Right kidney (tissue), 9 donors: Measurements from ENCODE around the gene AKAP10.
"Not testable (repeated sequence)": the region's sequence is repeated elsewhere in the genome, so short reads cannot be mapped to it uniquely, and the experiment has no call there.

Experiments
- DNase-seq: peaks from one replicate; pipeline ENCODE4 v3.0.0-alpha.2; 2016
- long read RNA-seq, 8 donors: transcript quantifications; one replicate each; lab custom pipeline, GENCODE V29; 2026

Gene AKAP10, protein sequence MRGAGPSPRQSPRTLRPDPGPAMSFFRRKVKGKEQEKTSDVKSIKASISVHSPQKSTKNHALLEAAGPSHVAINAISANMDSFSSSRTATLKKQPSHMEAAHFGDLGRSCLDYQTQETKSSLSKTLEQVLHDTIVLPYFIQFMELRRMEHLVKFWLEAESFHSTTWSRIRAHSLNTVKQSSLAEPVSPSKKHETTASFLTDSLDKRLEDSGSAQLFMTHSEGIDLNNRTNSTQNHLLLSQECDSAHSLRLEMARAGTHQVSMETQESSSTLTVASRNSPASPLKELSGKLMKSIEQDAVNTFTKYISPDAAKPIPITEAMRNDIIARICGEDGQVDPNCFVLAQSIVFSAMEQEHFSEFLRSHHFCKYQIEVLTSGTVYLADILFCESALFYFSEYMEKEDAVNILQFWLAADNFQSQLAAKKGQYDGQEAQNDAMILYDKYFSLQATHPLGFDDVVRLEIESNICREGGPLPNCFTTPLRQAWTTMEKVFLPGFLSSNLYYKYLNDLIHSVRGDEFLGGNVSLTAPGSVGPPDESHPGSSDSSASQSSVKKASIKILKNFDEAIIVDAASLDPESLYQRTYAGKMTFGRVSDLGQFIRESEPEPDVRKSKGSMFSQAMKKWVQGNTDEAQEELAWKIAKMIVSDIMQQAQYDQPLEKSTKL
- long read RNA-seq, donor 1, full-length matches to known transcripts, result 3 of 3 reads
- long read RNA-seq, donor 1, partial matches to known transcripts, result 0 of 3 reads
- long read RNA-seq, donor 1, other reads (novel, unspliced or antisense), result 0 of 3 reads
- long read RNA-seq, donor 2, result 0 reads
- long read RNA-seq, donor 3, full-length matches to known transcripts, result 1 of 1 reads
- long read RNA-seq, donor 3, partial matches to known transcripts, result 0 of 1 reads
- long read RNA-seq, donor 3, other reads (novel, unspliced or antisense), result 0 of 1 reads
- long read RNA-seq, donor 4, full-length matches to known transcripts, result 2 of 2 reads
- long read RNA-seq, donor 4, partial matches to known transcripts, result 0 of 2 reads
- long read RNA-seq, donor 4, other reads (novel, unspliced or antisense), result 0 of 2 reads
- long read RNA-seq, donor 5, full-length matches to known transcripts, result 2 of 2 reads
- long read RNA-seq, donor 5, partial matches to known transcripts, result 0 of 2 reads
- long read RNA-seq, donor 5, other reads (novel, unspliced or antisense), result 0 of 2 reads
- long read RNA-seq, donor 6, full-length matches to known transcripts, result 2 of 2 reads
- long read RNA-seq, donor 6, partial matches to known transcripts, result 0 of 2 reads
- long read RNA-seq, donor 6, other reads (novel, unspliced or antisense), result 0 of 2 reads
- long read RNA-seq, donor 7, result 0 reads
- long read RNA-seq, donor 8, full-length matches to known transcripts, result 2 of 2 reads
- long read RNA-seq, donor 8, partial matches to known transcripts, result 0 of 2 reads
- long read RNA-seq, donor 8, other reads (novel, unspliced or antisense), result 0 of 2 reads

DNA sequence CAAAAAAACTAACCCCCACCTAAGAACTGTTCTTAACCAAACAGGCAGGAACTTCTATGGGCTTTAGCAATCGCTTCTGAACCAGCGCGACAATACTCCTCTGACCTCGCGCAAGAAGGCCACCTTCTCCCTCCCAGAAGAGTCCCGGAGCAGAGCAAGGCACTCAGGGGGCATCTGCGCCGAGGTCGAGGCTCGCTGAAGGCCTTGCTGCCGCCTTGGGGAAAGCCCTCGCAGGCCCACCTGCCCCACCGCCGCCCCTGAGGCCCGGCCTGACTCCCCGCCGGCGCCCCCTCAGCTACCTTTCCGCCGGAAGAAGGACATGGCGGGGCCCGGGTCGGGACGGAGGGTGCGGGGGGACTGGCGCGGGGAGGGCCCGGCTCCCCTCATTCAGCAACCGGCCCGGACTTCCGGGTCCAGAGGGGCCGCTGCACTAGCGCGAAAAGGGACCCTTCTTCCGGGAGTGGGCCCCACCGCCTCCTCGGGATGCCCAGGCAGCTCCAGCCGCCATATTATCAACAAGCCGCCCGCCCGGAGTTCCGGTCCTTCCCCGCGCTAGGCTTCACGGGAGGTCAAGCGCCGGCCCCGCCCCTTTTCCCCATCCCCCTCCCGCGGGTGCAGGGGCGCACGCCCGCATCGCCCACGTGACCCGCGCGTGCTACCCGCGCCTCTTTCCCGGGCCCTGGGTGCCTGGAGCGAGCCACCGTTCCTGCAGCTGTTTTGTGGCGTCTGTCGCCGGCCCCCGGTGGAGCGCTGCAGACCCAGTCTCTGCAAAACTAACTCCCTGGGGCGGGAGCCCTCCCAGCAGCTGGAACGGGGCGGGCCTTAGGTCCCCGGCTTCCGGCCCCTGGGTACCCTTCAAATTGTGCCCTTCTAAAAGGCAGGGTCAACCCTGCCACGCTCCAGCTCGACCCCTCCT lies at the start of gene AKAP10:
Gene AKAP10, minus strand, starts transcription at position 536 of the 916 bp plus-strand sequence. Its CDS starts 149 bp downstream, at position 387.
- DNase-seq, result peak; percentile 94

DNA sequence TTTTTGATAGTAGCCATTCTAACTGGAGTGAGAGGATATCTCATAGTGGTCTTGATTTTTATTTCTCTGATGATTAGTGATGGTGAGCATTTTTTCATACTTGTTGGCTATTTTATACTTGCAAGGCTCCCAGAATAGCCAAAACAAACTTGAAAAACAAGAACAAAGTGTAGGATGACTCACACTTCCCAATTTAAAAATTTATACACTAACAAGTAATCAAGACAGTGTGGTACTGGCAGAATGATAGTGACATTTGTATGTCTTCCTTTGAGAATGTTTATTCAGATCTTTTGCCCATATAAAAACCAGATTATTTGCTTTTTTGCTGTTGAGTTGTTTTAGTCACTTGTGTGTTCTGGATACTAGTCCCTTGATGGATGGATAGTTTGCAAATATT lies 49.3 kb upstream of the AKAP10 start:
- no peak for DNase-seq

- DNase-seq, result no peak
Observed at GRCh38 chr17:20022701-20023100, 45.1 kb upstream of the AKAP10 start.

DNA sequence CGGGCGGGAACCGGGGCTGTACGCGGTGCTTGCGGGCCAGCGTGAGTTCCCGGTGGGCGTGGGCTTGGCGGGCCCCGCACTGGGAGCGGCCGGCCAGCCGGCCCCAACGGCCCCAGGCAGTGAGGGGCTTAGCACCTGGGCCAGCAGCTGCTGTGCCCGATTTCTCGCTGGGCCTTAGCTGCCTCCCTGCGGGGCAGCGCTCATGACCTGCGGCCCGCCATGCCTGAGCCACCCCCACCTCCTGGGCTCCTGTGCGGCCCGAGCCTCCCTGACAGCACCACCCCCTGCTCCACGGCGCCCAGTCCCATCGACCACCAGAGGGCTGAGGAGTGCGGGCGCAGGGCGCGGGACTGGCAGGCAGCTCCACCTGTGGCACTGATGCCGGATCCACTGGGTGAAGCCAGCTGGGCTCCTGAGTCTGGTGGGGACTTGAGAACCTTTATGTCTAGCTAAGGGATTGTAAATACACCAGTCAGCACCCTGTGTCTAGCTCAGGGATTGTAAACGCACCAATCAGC lies 38.9 kb upstream of the AKAP10 start:
- DNase-seq, result not testable (repeated sequence)

DNA sequence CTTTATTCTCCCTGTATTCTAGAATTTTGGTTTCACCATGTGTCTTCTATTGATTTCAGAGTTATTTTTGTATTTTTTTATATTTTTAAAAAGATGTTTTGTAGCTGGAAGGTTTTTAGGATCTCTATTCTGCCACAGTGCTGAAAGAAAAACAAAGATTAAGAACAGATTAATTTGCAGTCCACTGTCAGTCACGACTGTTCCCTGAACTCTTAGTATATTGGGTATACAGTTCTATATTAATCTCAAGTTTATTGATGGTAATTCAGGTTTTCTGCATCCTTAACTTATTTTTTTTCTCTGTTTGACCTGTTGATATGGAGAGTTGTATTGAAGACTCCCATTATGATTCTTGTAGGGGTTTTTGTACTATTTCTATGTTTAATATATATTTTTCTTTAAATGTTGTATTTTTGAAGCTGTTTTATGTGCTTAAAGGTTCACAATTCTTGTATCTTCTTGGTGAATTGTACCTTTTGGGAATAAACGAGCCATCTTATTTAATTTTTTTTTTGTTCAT lies 34.4 kb upstream of the AKAP10 start:
- DNase-seq, result no peak

- no peak for DNase-seq
Observed at GRCh38 chr17:20010936-20011335, 33.3 kb upstream of the AKAP10 start.

- DNase-seq, result peak; percentile 36
Observed at GRCh38 chr17:20010099-20010863, 32.7 kb upstream of the AKAP10 start.

DNA sequence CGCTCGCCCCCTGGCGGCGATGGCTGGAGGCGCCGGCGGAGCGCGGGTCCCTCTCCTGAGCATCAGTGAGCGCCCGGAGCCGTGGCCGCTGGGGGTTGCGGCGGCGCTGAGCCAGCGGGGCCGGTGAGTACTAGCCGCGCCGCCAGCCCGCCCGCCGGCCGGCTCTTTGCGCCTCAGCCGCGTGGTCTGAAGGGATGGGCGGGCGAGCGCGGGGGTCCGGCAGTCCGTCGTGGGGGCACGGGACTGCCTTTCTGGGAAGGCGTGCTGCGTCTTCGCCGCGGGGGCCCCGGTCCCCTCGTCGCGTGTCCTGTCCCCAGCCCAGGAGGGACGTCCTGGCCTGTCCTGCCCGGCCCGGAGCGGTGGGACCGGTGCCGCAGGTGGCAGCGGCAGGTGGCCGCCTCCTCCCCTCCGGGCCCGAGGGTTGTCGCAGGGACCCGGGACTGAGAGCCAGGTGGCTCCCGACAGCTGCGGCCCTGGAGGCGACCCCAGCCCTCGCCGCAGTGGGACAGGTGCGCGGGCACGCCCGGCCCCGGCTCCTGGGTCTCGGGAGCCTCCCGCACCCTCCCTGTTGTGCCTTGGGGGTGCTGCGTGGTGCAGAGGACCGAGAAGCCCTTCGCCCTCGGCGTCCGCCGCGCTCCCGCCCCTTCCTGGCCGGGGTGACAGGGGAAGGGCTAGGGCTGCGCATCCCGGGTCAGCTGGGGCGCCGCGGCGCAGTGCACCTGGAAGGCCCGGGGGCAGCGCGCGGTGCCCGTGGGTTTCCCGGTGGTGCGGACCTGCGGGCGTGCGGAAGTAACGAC lies 31.9 kb upstream of the AKAP10 start, which contains the start of gene SPECC1:
Gene SPECC1, plus strand, starts transcription at position 58 of the 797 bp plus-strand sequence. CDS start 87,293 bp downstream, outside the sequence.
- peak; percentile 90 for DNase-seq

DNA sequence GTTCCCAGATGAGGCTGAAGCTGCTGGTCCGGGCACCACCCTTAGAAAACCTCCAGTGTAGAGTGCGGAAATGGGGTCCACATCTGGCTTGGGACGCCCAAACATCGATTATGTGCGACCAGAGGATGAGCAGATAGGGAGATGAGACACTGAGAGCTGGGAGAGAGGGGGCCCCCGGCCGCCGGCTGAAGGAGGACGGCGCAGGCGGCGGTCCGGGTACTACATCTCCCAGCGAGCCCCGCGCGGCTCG lies 31.3 kb upstream of the AKAP10 start:
- no peak for DNase-seq

GRCh38 chr17:20008242-20009051 lies 30.8 kb upstream of the AKAP10 start:
- no peak for DNase-seq

GRCh38 chr17:19996502-19996901 lies 18.9 kb upstream of the AKAP10 start:
- DNase-seq, result no peak

GRCh38 chr17:19996086-19996485 lies 18.5 kb upstream of the AKAP10 start:
- no peak for DNase-seq

DNA sequence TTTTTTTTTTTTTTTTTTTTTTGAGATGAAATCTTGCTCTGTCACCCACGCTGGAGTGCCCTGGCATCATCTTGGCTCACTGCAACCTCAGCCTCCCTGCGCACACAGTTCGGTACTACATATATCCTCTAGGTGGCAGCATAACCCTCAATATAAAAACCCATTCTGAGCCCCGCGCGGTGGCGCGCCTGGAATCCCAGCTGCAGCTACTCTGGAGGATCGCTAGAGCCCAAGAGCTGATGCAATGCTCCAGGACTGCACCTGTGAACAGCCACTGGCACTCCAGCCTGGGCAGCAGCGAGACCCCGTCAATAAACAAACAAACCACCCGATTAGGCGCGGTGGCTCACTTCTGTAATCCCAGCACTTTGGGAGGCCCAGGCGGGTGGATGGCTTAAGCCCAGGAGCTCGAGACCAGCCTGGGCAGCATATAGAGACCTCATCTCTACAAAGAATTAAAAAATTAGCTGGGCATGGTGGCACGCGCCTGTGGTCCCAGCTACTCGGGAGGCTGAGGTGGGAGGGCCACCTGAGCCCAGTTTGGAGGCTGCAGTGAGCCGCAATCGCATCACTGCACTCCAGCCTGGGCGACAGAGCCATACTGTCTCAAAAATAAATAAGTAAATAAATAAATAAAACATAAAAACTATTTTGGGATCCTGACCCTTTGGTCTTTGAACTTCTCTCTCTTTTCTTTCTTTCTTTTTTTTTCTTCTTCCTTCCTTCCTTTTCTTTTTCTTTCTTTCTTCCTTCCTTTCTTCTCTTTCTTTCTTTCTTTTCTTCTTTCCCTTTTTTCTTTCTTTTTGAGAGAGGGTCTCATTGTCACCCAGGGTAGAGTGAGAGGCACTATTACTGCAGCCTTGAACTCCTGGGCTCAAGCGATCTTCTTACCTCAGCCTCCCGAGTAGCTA lies 15.4 kb upstream of the AKAP10 start:
- peak; percentile 73 for DNase-seq

- no peak for DNase-seq
Observed at GRCh38 chr17:19991252-19991885, 13.7 kb upstream of the AKAP10 start.

- DNase-seq, result no peak
Observed at GRCh38 chr17:19987897-19988296, 10.3 kb upstream of the AKAP10 start.
